H9 (cell line): ENCODE data around the gene SCAF4. TPM values are rescaled to one million over a fixed set of nuclear protein-coding genes. Genes with fewer than 3 reads are reported as not detected.

Experiments used
- DNase-seq: peaks from one replicate; pipeline ENCODE4 v3.0.0-alpha.2; 2017
- H2AFZ ChIP-seq: one replicate; pipeline ENCODE4 v1.6.1; 2013; ENCODE audit warnings: mild to moderate bottlenecking, low read length, control low read depth, moderate library complexity
- H2AK5ac ChIP-seq: 2 replicates; pipeline ENCODE4 v1.6.1; 2013; ENCODE audit warnings: low read length, control low read depth, mixed read lengths; ENCODE audit not compliant: insufficient read length
- H2BK120ac ChIP-seq: one replicate; pipeline ENCODE4 v1.6.1; 2013; ENCODE audit warnings: low read depth, mild to moderate bottlenecking, low read length, control low read depth, inconsistent platforms; ENCODE audit not compliant: poor library complexity, severe bottlenecking
- H2BK12ac ChIP-seq: 2 replicates; pipeline ENCODE4 v1.6.1; 2013; ENCODE audit warnings: low read length, control low read depth, mixed read lengths, low read depth; ENCODE audit not compliant: insufficient read length
- H2BK15ac ChIP-seq: 2 replicates; pipeline ENCODE4 v1.6.1; 2013; ENCODE audit warnings: low read depth, low read length, control low read depth
- H2BK20ac ChIP-seq: one replicate; pipeline ENCODE4 v1.6.1; 2013; ENCODE audit warnings: low read depth, mild to moderate bottlenecking, low read length, control low read depth, inconsistent platforms; ENCODE audit not compliant: poor library complexity, severe bottlenecking
- H2BK5ac ChIP-seq: 2 replicates; pipeline ENCODE4 v1.6.1; 2013; ENCODE audit warnings: low read length, control low read depth, mixed read lengths; ENCODE audit not compliant: insufficient read length
- H3K14ac ChIP-seq: 2 replicates; pipeline ENCODE4 v1.6.1; 2013; ENCODE audit warnings: low read length, control low read depth; ENCODE audit not compliant: insufficient read depth
- H3K18ac ChIP-seq: 2 replicates; pipeline ENCODE4 v1.6.1; 2013; ENCODE audit warnings: low read depth, mild to moderate bottlenecking, mixed read lengths, low read length, control low read depth; ENCODE audit not compliant: insufficient read length
- H3K23ac ChIP-seq: 2 replicates; pipeline ENCODE4 v1.6.1; 2013; ENCODE audit warnings: low read length, control low read depth, mixed read lengths, low read depth; ENCODE audit not compliant: insufficient read length
- H3K23me2 ChIP-seq: 2 replicates; pipeline ENCODE4 v1.6.1; 2013; ENCODE audit warnings: low read depth, mild to moderate bottlenecking, mixed read lengths, low read length, control low read depth; ENCODE audit not compliant: insufficient read length, poor library complexity, severe bottlenecking
- H3K27ac ChIP-seq: 2 replicates; pipeline ENCODE4 v1.5.1; 2013; ENCODE audit warnings: low read length, control low read depth, mixed read lengths, low read depth; ENCODE audit not compliant: insufficient read length
- H3K27me3 ChIP-seq: 2 replicates; pipeline ENCODE4 v1.6.1; 2013; ENCODE audit warnings: low read length, control low read depth, inconsistent platforms; ENCODE audit not compliant: insufficient read depth
- H3K4ac ChIP-seq: 2 replicates; pipeline ENCODE4 v1.6.1; 2013; ENCODE audit warnings: low read depth, mild to moderate bottlenecking, control low read depth, inconsistent platforms, low read length, moderate library complexity
- H3K4me1 ChIP-seq: 2 replicates; pipeline ENCODE4 v1.6.1; 2013; ENCODE audit warnings: low read length, control low read depth, inconsistent platforms; ENCODE audit not compliant: insufficient read depth
- H3K4me2 ChIP-seq: 2 replicates; pipeline ENCODE4 v1.6.1; 2013; ENCODE audit warnings: low read length, control low read depth, mixed read lengths; ENCODE audit not compliant: insufficient read length, insufficient read depth
- H3K56ac ChIP-seq: 2 replicates; pipeline ENCODE4 v1.6.1; 2013; ENCODE audit warnings: low read depth, mild to moderate bottlenecking, mixed read lengths, low read length, control low read depth; ENCODE audit not compliant: insufficient read length
- H3K79me1 ChIP-seq: 2 replicates; pipeline ENCODE4 v1.6.1; 2013; ENCODE audit warnings: low read depth, mild to moderate bottlenecking, moderate library complexity, low read length, control low read depth, inconsistent platforms; ENCODE audit not compliant: insufficient read depth, poor library complexity, severe bottlenecking
- H3K79me2 ChIP-seq: 2 replicates; pipeline ENCODE4 v1.6.1; 2013; ENCODE audit warnings: low read length, control low read depth, inconsistent platforms; ENCODE audit not compliant: insufficient read depth
- H3K9ac ChIP-seq: 2 replicates; pipeline ENCODE4 v1.6.1; 2013; ENCODE audit warnings: low read length, control low read depth, mixed read lengths; ENCODE audit not compliant: insufficient read length; ENCODE audit errors: extremely low read depth
- H3K9me3 ChIP-seq: one replicate; pipeline ENCODE4 v1.6.1; 2013; ENCODE audit warnings: low read depth, low read length, inconsistent platforms; ENCODE audit not compliant: control insufficient read depth
- H3T11ph ChIP-seq: one replicate; pipeline ENCODE4 v1.6.1; 2013; ENCODE audit warnings: mild to moderate bottlenecking, low read length, control low read depth, inconsistent platforms
- H4K20me1 ChIP-seq: one replicate; pipeline ENCODE4 v1.6.1; 2013; ENCODE audit not compliant: control insufficient read depth, insufficient read length, insufficient read depth
- H4K5ac ChIP-seq: 2 replicates; pipeline ENCODE4 v1.6.1; 2013; ENCODE audit warnings: low read depth, mild to moderate bottlenecking, mixed read lengths, low read length, control low read depth; ENCODE audit not compliant: insufficient read length
- H4K8ac ChIP-seq: replicated peaks from 2 replicates; pipeline ENCODE4 v1.6.1; 2013; ENCODE audit warnings: low read length, control low read depth, mixed read lengths, low read depth; ENCODE audit not compliant: insufficient read length
- H4K91ac ChIP-seq: 2 replicates; pipeline ENCODE4 v1.6.1; 2013; ENCODE audit warnings: low read depth, mild to moderate bottlenecking, moderate library complexity, mixed read lengths, low read length, control low read depth; ENCODE audit not compliant: insufficient read length
- H3K27ac Mint-ChIP-seq, 3 experiments: 2 replicates in 2 of 3; 3 replicates in 1 of 3; pipeline ENCODE4 v1.8.0; 2020 to 2021; ENCODE audit warnings: mixed read lengths in 3 of 3, mild to moderate bottlenecking in 1 of 3, moderate library complexity in 1 of 3
- H3K27me3 Mint-ChIP-seq: 2 replicates; pipeline ENCODE4 v1.8.0; 2021; ENCODE audit warnings: low read depth, mild to moderate bottlenecking, moderate library complexity, mixed read lengths
- H3K36me3 Mint-ChIP-seq, 3 experiments: 2 replicates in 2 of 3; 3 replicates in 1 of 3; pipeline ENCODE4 v1.8.0; 2020 to 2021; ENCODE audit warnings: low read depth in 3 of 3, mixed read lengths in 3 of 3; ENCODE audit not compliant: insufficient read depth in 1 of 3
- H3K4me1 Mint-ChIP-seq, 2 experiments: 2 replicates each; pipeline ENCODE4 v1.8.0; 2020; ENCODE audit warnings: mixed read lengths in 2 of 2
- H3K4me3 Mint-ChIP-seq, 2 experiments: 2 replicates in 1 of 2; 3 replicates in 1 of 2; pipeline ENCODE4 v1.8.0; 2020 to 2021; ENCODE audit warnings: mild to moderate bottlenecking in 2 of 2, mixed read lengths in 2 of 2, moderate library complexity in 1 of 2
- H3K9me3 Mint-ChIP-seq, 2 experiments: 2 replicates in 1 of 2; 3 replicates in 1 of 2; pipeline ENCODE4 v1.8.0; 2020; ENCODE audit warnings: mild to moderate bottlenecking in 2 of 2, mixed read lengths in 2 of 2, moderate library complexity in 1 of 2
- WGBS: extraction: QIAGEN DNeasy Blood & Tissue Kit; methylation state at CpG from one replicate; pipeline ENCODE4 v1.1.7; 2013; ENCODE audit warnings: missing lambda C conversion rate, low lambda C conversion rate, mixed read lengths; ENCODE audit not compliant: insufficient read length; ENCODE audit errors: extremely low coverage; 5-methylcytosine and 5-hydroxymethylcytosine counted together
- total RNA-seq: library from RNA; stranded (reverse); gene quantifications from 2 replicates; pipeline ENCODE4 v1.2.1, GENCODE V29; 2021
- TF ChIP-seq, protein P1 (sequence below): fragments of 200-600 bp; sonication (generic); conservative IDR thresholded peaks from 3 replicates; pipeline ENCODE4 v1.8.0; 2021; ENCODE audit warnings: antibody characterized with exemption, mild to moderate bottlenecking

SCAF4 gene
- total RNA-seq, 1 experiment from 2014 or later = 76.8 TPM

DNA sequence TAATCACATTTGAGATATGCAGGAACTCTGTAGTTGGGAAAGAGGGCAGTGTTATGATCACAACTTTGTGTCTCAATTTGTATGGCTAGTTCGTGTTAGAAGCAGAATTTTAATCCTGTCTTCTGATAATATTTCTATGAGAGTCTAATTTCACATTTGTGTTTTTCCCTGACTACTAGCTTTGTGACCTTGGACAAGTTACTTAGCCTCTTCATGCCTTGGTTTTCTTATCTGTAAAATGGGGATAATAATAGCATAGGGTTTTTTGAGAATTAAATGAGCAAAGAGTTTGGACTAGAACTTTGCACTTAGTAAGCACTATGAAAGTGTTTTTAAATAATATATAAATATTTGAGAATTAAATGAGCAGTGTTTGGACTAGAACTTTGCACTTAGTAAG, 24.9 kb upstream of the SCAF4 start:
- no peak overlapping the region for H2BK15ac ChIP-seq
- TF ChIP-seq, protein P1, sequence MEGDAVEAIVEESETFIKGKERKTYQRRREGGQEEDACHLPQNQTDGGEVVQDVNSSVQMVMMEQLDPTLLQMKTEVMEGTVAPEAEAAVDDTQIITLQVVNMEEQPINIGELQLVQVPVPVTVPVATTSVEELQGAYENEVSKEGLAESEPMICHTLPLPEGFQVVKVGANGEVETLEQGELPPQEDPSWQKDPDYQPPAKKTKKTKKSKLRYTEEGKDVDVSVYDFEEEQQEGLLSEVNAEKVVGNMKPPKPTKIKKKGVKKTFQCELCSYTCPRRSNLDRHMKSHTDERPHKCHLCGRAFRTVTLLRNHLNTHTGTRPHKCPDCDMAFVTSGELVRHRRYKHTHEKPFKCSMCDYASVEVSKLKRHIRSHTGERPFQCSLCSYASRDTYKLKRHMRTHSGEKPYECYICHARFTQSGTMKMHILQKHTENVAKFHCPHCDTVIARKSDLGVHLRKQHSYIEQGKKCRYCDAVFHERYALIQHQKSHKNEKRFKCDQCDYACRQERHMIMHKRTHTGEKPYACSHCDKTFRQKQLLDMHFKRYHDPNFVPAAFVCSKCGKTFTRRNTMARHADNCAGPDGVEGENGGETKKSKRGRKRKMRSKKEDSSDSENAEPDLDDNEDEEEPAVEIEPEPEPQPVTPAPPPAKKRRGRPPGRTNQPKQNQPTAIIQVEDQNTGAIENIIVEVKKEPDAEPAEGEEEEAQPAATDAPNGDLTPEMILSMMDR = no peak
- H3K79me2 ChIP-seq = no peaks in the 10 kb centered on the region
- no peak overlapping the region for H3K27ac Mint-ChIP-seq
- H3K36me3 Mint-ChIP-seq = no peaks in the 10 kb centered on the region
- H3K4me1 ChIP-seq = peaks cover 12% of the 10 kb centered on the region
- no peak overlapping the region for H3K4ac ChIP-seq
- H3T11ph ChIP-seq = no peak overlapping the region
- H3K9me3 Mint-ChIP-seq = no peaks in the 10 kb centered on the region
- H3K27me3 ChIP-seq = no peaks in the 10 kb centered on the region
- H4K91ac ChIP-seq = no peak overlapping the region
- no peak overlapping the region for H3K56ac ChIP-seq
- no peak overlapping the region for H4K5ac ChIP-seq
- no peaks in the 10 kb centered on the region for H3K27me3 Mint-ChIP-seq
- no peak overlapping the region for H3K18ac ChIP-seq
- H3K9ac ChIP-seq = no peak overlapping the region
- H3K23ac ChIP-seq = no peak overlapping the region
- H2BK12ac ChIP-seq = no peak overlapping the region
- peaks cover 18 to 26% of the 10 kb centered on the region in 2 experiments for H3K4me1 Mint-ChIP-seq
- H3K23me2 ChIP-seq = no peaks in the 10 kb centered on the region
- no peak overlapping the region for H4K8ac ChIP-seq
- H2AFZ ChIP-seq = no peak overlapping the region
- H2BK20ac ChIP-seq = no peak overlapping the region
- no peak overlapping the region for H2BK120ac ChIP-seq
- H3K4me2 ChIP-seq = no peak overlapping the region
- H2AK5ac ChIP-seq = no peak overlapping the region
- H3K79me1 ChIP-seq = no peaks in the 10 kb centered on the region
- H3K4me3 Mint-ChIP-seq = no peak overlapping the region
- H3K27ac ChIP-seq = no peak overlapping the region
- no peak for DNase-seq
- H2BK5ac ChIP-seq = no peak overlapping the region
- no CpG with 5 or more reads among the region's 1 CpG for WGBS
- H3K14ac ChIP-seq = no peak overlapping the region
- no peaks in the 10 kb centered on the region for H4K20me1 ChIP-seq
- no peaks in the 10 kb centered on the region for H3K9me3 ChIP-seq
